MM.1S (cell line): ENCODE measurements around the gene PTCH2.

Experiments used
- CTCF ChIP-seq: fragments of 300-600 bp; sonication (generic); IDR thresholded peaks from 2 replicates; pipeline ENCODE4 v1.5.1; 2016; ENCODE audit warnings: antibody characterized with exemption, low read length, mixed read lengths
- EZH2 ChIP-seq: fragments of 300-600 bp; sonication (generic); optimal IDR thresholded peaks from 2 replicates; pipeline ENCODE3; 2017; ENCODE audit warnings: low read depth, mild to moderate bottlenecking, antibody characterized with exemption, low read length, mixed read lengths

DNA sequence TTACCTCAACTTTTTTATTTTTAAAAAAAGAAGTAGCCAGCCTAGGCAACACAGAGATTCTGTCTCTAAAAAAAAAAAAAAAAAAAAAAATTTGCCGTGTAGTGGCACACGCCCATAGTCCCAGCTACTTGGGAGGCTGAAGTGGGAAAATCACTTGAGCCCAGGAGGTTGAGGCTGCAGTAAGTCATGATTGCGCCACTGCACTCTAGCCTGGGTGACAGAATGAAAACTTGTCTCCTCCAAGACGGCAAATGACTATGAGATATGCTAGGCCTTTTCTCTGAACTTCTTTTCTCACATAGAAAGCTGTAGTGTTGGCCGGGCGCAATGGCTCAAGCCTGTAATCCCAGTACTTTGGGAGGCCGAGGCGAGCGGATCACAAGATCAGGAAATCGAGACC, 24.7 kb upstream of the PTCH2 start:
- no peak for TF ChIP-seq CTCF
- no peak for TF ChIP-seq EZH2
